DND-41 (cell line): ENCODE results near the gene SERPINA4.

Experiments used
- ATAC-seq: fragments of 200-7000 bp; cut with Tn5 transposase; 3 replicates; pipeline ENCODE4 v1.9.1; 2021; ENCODE audit warnings: low read depth; ENCODE audit not compliant: insufficient read depth
- DNase-seq: peaks from one replicate; pipeline ENCODE4 v3.0.0-alpha.2; 2020
- H2AFZ ChIP-seq: 2 replicates; pipeline ENCODE4 v1.6.0; 2012; ENCODE audit warnings: low read depth, low read length
- H3K27ac ChIP-seq: 2 replicates; pipeline ENCODE4 v1.5.1; 2012; ENCODE audit warnings: low read length, inconsistent platforms
- H3K27me3 ChIP-seq: fragments of 200-600 bp; sonication (generic); 2 replicates; pipeline ENCODE4 v1.6.0; 2012; ENCODE audit warnings: low read length, mild to moderate bottlenecking, inconsistent platforms; ENCODE audit not compliant: insufficient read depth, poor library complexity
- H3K36me3 ChIP-seq: 2 replicates; pipeline ENCODE4 v1.5.1; 2012; ENCODE audit warnings: low read length, inconsistent platforms; ENCODE audit not compliant: insufficient read depth
- H3K4me1 ChIP-seq: 2 replicates; pipeline ENCODE4 v1.5.1; 2012; ENCODE audit warnings: mild to moderate bottlenecking, low read length; ENCODE audit not compliant: insufficient read depth
- H3K4me2 ChIP-seq: 2 replicates; pipeline ENCODE4 v1.6.0; 2012; ENCODE audit warnings: mild to moderate bottlenecking, moderate library complexity, low read length, inconsistent platforms; ENCODE audit not compliant: insufficient read depth
- H3K4me3 ChIP-seq, 2 experiments: fragments of 200-600 bp in 1 of 2; shearing (Covaris generic) in 1 of 2; 2 replicates each; pipeline ENCODE4 v1.5.1; 2012 to 2016; ENCODE audit warnings: inconsistent platforms in 2 of 2, low read length in 2 of 2, mild to moderate bottlenecking in 2 of 2, low read depth in 1 of 2, moderate library complexity in 1 of 2
- H3K79me2 ChIP-seq: 2 replicates; pipeline ENCODE4 v1.6.0; 2012; ENCODE audit warnings: low read length, inconsistent platforms; ENCODE audit not compliant: insufficient read depth
- H3K9ac ChIP-seq: 2 replicates; pipeline ENCODE4 v1.6.0; 2012; ENCODE audit warnings: low read depth, mild to moderate bottlenecking, inconsistent platforms, low read length, moderate library complexity
- H3K9me3 ChIP-seq: 2 replicates; pipeline ENCODE4 v1.5.1; 2012; ENCODE audit warnings: low read length, moderate library complexity, mild to moderate bottlenecking, inconsistent platforms; ENCODE audit not compliant: insufficient read depth, severe bottlenecking
- H4K20me1 ChIP-seq: 2 replicates; pipeline ENCODE4 v1.6.0; 2012; ENCODE audit warnings: low read length; ENCODE audit not compliant: insufficient read depth
- CTCF ChIP-seq: IDR thresholded peaks from 2 replicates; pipeline ENCODE4 v1.5.1; 2012; ENCODE audit warnings: borderline replicate concordance, low read length, moderate library complexity, mild to moderate bottlenecking; ENCODE audit not compliant: poor library complexity, severe bottlenecking; ENCODE audit errors: extremely low read depth
- EZH2 ChIP-seq: IDR thresholded peaks from 3 replicates; pipeline ENCODE4 v1.6.1; 2012; ENCODE audit warnings: borderline replicate concordance, low read depth, mild to moderate bottlenecking, moderate library complexity, low read length, inconsistent platforms; ENCODE audit not compliant: severe bottlenecking

The SERPINA4 gene

GRCh38 chr14:94545131-94545841, 16.0 kb upstream of the SERPINA4 start:
- ATAC-seq: no peak

GRCh38 chr14:94547151-94547680, 14.0 kb upstream of the SERPINA4 start:
- Histone ChIP-seq H3K9ac (no peak overlapping the region), H3K79me2 (no peaks in the 10 kb centered on the region), H3K4me1 (no peaks in the 10 kb centered on the region), H3K9me3 (no peaks in the 10 kb centered on the region), H3K4me3 (no peak overlapping the region), H3K27ac (no peak overlapping the region), H3K27me3 (no peaks in the 10 kb centered on the region), H3K36me3 (no peaks in the 10 kb centered on the region), H3K4me2 (no peak overlapping the region), H2AFZ (no peak overlapping the region), H4K20me1 (no peaks in the 10 kb centered on the region)
- ATAC-seq (no peak), DNase-seq (no peak)
- TF ChIP-seq CTCF (no peak), EZH2 (no peak)

More at GRCh38 chr14:94545131-94545841, 16.0 kb upstream of the SERPINA4 start:
- H3K79me2 ChIP-seq: no peaks in the 10 kb centered on the region
- no peak for DNase-seq
- H3K9ac ChIP-seq: no peak overlapping the region
- no peak overlapping the region for H3K27ac ChIP-seq
- H3K9me3 ChIP-seq: no peaks in the 10 kb centered on the region
- H3K36me3 ChIP-seq: no peaks in the 10 kb centered on the region
- TF ChIP-seq CTCF: no peak
- no peak for TF ChIP-seq EZH2
- no peaks in the 10 kb centered on the region for H3K4me1 ChIP-seq
- H3K27me3 ChIP-seq: no peaks in the 10 kb centered on the region
- H4K20me1 ChIP-seq: no peaks in the 10 kb centered on the region
- H3K4me3 ChIP-seq: no peak overlapping the region
- no peak overlapping the region for H2AFZ ChIP-seq
- H3K4me2 ChIP-seq: no peak overlapping the region

GRCh38 chr14:94547726-94548125, 13.5 kb upstream of the SERPINA4 start:
- TF ChIP-seq CTCF (no peak), EZH2 (no peak)
- no peak for ATAC-seq

More at GRCh38 chr14:94547726-94548125, 13.5 kb upstream of the SERPINA4 start:
- H3K4me3 ChIP-seq: no peak overlapping the region
- H3K27ac ChIP-seq: no peak overlapping the region
- H4K20me1 ChIP-seq: no peaks in the 10 kb centered on the region
- no peak overlapping the region for H3K9ac ChIP-seq
- H2AFZ ChIP-seq: no peak overlapping the region
- no peaks in the 10 kb centered on the region for H3K9me3 ChIP-seq
- no peaks in the 10 kb centered on the region for H3K27me3 ChIP-seq
- H3K79me2 ChIP-seq: no peaks in the 10 kb centered on the region
- H3K4me2 ChIP-seq: no peak overlapping the region
- H3K36me3 ChIP-seq: no peaks in the 10 kb centered on the region
- no peaks in the 10 kb centered on the region for H3K4me1 ChIP-seq
- DNase-seq: no peak
